ENCODE results near the gene UMODL1. TPM values are rescaled to one million over a fixed set of nuclear protein-coding genes. Genes with fewer than 3 reads are reported as not detected.

The UMODL1 gene
- total RNA-seq, 1 donor from 2014 or later = not detected

- Mint-ChIP-seq H3K36me3 (ENCODE audit: low read depth, unreplicated experiment) (no peaks in the 10 kb centered on the region), H3K9me3 (ENCODE audit: unreplicated experiment) (no peaks in the 10 kb centered on the region), H3K27me3 (ENCODE audit: unreplicated experiment) (no peaks in the 10 kb centered on the region), H3K4me3 (ENCODE audit: unreplicated experiment) (no peak overlapping the region), H3K4me1 (ENCODE audit: unreplicated experiment) (no peaks in the 10 kb centered on the region), H3K27ac (ENCODE audit: unreplicated experiment) (no peak overlapping the region)
- no peak for DNase-seq (ENCODE audit: low spot score)
- TF ChIP-seq, protein P1, sequence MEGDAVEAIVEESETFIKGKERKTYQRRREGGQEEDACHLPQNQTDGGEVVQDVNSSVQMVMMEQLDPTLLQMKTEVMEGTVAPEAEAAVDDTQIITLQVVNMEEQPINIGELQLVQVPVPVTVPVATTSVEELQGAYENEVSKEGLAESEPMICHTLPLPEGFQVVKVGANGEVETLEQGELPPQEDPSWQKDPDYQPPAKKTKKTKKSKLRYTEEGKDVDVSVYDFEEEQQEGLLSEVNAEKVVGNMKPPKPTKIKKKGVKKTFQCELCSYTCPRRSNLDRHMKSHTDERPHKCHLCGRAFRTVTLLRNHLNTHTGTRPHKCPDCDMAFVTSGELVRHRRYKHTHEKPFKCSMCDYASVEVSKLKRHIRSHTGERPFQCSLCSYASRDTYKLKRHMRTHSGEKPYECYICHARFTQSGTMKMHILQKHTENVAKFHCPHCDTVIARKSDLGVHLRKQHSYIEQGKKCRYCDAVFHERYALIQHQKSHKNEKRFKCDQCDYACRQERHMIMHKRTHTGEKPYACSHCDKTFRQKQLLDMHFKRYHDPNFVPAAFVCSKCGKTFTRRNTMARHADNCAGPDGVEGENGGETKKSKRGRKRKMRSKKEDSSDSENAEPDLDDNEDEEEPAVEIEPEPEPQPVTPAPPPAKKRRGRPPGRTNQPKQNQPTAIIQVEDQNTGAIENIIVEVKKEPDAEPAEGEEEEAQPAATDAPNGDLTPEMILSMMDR (IDR thresholded peaks at IDR 0.05; ENCODE audit: unreplicated experiment) = no peak
Observed at GRCh38 chr21:42047821-42048613, 23.1 kb upstream of the UMODL1 start.

- Mint-ChIP-seq H3K4me1 (ENCODE audit: unreplicated experiment) (no peaks in the 10 kb centered on the region), H3K27ac (ENCODE audit: unreplicated experiment) (no peak overlapping the region), H3K36me3 (ENCODE audit: low read depth, unreplicated experiment) (no peaks in the 10 kb centered on the region), H3K27me3 (ENCODE audit: unreplicated experiment) (peaks cover 2% of the 10 kb centered on the region), H3K9me3 (ENCODE audit: unreplicated experiment) (no peaks in the 10 kb centered on the region), H3K4me3 (ENCODE audit: unreplicated experiment) (no peak overlapping the region)
- TF ChIP-seq, protein P1 (IDR thresholded peaks at IDR 0.05; ENCODE audit: unreplicated experiment) = no peak
- no peak for DNase-seq (ENCODE audit: low spot score)
Observed at GRCh38 chr21:42048870-42049577, 22.1 kb upstream of the UMODL1 start.

DNA sequence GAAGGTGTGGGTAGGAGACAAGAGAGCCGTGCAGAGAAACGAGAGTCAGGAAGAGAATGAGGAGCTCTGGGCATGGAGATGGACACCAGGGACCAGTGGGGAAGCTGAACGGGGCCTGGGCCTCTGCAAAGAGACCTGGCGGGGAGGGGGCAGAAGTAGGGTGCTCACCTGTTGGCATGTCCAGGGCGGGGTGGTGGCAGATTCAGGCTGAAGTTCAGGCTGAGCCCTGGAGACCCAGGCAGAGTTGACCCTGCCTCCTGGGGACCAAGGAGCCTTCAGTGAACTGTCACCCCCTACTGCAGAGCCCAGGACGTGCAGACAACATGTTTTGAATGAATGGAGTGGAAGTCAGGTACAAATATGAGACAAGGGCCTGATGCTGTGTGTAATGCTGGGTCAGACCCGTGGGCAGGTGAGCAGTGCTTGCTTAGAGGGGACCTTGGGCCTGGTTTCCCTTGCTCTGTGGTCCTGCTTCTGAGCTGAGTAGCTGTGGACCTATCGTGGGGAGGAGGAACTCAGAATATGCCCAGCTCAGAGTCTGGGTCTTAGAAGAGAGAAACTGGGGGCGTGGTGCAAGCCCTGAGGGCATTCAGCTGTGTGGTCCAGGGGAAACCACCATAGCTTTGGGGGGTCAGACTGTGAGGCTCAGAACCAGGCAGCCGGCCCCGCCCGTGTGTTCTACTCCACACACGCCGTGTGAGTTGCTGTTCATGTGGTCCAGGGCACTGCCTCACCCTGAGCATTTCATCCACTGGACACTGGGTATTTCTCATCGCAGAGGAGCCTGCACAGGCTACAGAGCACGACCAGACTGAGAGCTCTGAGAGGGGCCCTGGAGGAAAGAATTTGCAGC, 21.3 kb upstream of the UMODL1 start:
- no peak overlapping the region for H3K4me3 Mint-ChIP-seq (ENCODE audit: unreplicated experiment)
- H3K27me3 Mint-ChIP-seq (ENCODE audit: unreplicated experiment) = peaks cover 2% of the 10 kb centered on the region
- H3K4me1 Mint-ChIP-seq (ENCODE audit: unreplicated experiment) = no peaks in the 10 kb centered on the region
- H3K36me3 Mint-ChIP-seq (ENCODE audit: low read depth, unreplicated experiment) = peaks cover 1% of the 10 kb centered on the region
- TF ChIP-seq, protein P1 (IDR thresholded peaks at IDR 0.05; ENCODE audit: unreplicated experiment) = no peak
- H3K9me3 Mint-ChIP-seq (ENCODE audit: unreplicated experiment) = no peaks in the 10 kb centered on the region
- H3K27ac Mint-ChIP-seq (ENCODE audit: unreplicated experiment) = no peak overlapping the region
- no peak for DNase-seq (ENCODE audit: low spot score)

- H3K27ac Mint-ChIP-seq (ENCODE audit: unreplicated experiment) = no peak overlapping the region
- DNase-seq (ENCODE audit: low spot score) = no peak
- H3K36me3 Mint-ChIP-seq (ENCODE audit: low read depth, unreplicated experiment) = peaks cover 4% of the 10 kb centered on the region
- H3K27me3 Mint-ChIP-seq (ENCODE audit: unreplicated experiment) = peaks cover 3% of the 10 kb centered on the region
- no peak overlapping the region for H3K4me3 Mint-ChIP-seq (ENCODE audit: unreplicated experiment)
- H3K4me1 Mint-ChIP-seq (ENCODE audit: unreplicated experiment) = no peaks in the 10 kb centered on the region
- TF ChIP-seq, protein P1 (IDR thresholded peaks at IDR 0.05; ENCODE audit: unreplicated experiment) = no peak
- H3K9me3 Mint-ChIP-seq (ENCODE audit: unreplicated experiment) = no peaks in the 10 kb centered on the region
Observed at GRCh38 chr21:42051788-42052187, 19.3 kb upstream of the UMODL1 start.

All from endothelial cell (in vitro differentiated cells).